ENCODE measurements around the gene PIP5K1C.
"Not testable (repeated sequence)": the region's sequence is repeated elsewhere in the genome, so short reads cannot be mapped to it uniquely, and the experiment has no call there.

Gene PIP5K1C

GRCh38 chr19:3585301-3586126 lies 114.8 kb downstream of the PIP5K1C start, which contains the start of gene GIPC3:
GIPC3 (plus strand) TSS chr19:3585478; CDS start chr19:3585598, 120 bp downstream.
- FAIRE-seq = no peak

GRCh38 chr19:3584036-3584802 lies 116.0 kb downstream of the PIP5K1C start:
- not testable (repeated sequence) for FAIRE-seq

GRCh38 chr19:3581792-3582191 lies 118.5 kb downstream of the PIP5K1C start:
- FAIRE-seq = not testable (repeated sequence)

Data from endometrium (tissue), 2 donors.